Measurements from ENCODE around the gene RIBC2. TPM values are rescaled to one million over a fixed set of nuclear protein-coding genes. Genes with fewer than 3 reads are reported as not detected.
"Not testable (repeated sequence)": the region's sequence is repeated elsewhere in the genome, so short reads cannot be mapped to it uniquely, and the experiment has no call there.

The RIBC2 gene, protein sequence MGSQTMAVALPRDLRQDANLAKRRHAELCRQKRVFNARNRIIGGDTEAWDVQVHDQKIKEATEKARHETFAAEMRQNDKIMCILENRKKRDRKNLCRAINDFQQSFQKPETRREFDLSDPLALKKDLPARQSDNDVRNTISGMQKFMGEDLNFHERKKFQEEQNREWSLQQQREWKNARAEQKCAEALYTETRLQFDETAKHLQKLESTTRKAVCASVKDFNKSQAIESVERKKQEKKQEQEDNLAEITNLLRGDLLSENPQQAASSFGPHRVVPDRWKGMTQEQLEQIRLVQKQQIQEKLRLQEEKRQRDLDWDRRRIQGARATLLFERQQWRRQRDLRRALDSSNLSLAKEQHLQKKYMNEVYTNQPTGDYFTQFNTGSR
- polyA plus RNA-seq (ENCODE audit: insufficient read length) = 7.0 TPM
- long read RNA-seq, donor 1, partial matches to known transcripts = 0 of 1 reads
- long read RNA-seq, donor 1, other reads (novel, unspliced or antisense) = 0 of 1 reads
- long read RNA-seq, donor 2 = 0 reads
- long read RNA-seq, donor 3 = 0 reads
- long read RNA-seq, donor 4 = 0 reads
- long read RNA-seq, donor 5 = 0 reads
- long read RNA-seq, donor 6, partial matches to known transcripts = 0 of 1 reads
- long read RNA-seq, donor 6, other reads (novel, unspliced or antisense) = 0 of 1 reads
- long read RNA-seq, donor 7, partial matches to known transcripts = 0 of 2 reads
- long read RNA-seq, donor 7, other reads (novel, unspliced or antisense) = 0 of 2 reads
- long read RNA-seq, donor 8 = 0 reads

DNA sequence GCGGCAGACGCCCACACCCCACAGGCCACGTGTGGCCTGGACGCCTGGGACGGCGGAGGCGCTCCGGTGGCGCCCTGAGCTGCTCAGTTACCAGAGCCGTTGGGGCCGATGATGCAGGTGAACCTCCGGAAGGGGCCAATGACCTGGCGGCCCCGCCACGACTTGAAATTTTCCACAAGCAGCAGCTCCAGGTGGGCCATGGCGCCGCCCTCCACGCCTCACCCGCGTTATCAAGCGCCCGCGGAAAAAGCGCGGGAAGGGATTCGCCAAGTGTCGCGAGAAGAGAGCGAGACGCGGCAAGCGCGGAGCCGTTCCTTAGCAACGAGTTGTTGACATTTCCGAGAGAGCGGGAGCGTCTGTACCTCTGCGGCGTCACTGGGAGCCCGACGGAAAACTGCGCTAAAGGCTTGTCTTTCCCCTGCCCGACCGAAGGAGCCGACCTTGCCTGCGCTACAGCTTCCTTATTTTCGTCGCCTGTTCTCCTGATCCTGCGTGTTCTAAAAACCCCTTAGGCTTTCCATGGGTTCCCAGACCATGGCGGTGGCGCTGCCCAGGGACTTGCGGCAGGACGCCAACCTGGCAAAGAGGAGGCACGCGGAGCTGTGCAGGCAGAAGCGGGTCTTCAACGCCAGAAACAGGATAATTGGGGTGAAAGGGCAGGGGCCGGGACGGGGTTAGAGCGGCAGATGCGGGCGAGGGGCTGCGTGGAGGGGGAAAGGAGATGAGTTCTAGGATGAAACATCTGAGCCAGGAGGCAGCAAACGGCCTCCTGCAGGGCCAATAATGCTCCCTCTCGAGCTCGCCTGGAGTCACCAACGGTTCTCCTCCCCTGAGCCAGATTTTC, at the start of gene RIBC2, which contains the start of gene SMC1B:
Gene RIBC2 (plus strand): TSS at position 326 of the 844 bp plus-strand sequence. CDS start 194 bp downstream, at position 520.
Gene SMC1B (minus strand): TSS at position 232 of the 844 bp plus-strand sequence. CDS start 32 bp downstream, at position 200.
- peak; percentile 90 for DNase-seq

DNA sequence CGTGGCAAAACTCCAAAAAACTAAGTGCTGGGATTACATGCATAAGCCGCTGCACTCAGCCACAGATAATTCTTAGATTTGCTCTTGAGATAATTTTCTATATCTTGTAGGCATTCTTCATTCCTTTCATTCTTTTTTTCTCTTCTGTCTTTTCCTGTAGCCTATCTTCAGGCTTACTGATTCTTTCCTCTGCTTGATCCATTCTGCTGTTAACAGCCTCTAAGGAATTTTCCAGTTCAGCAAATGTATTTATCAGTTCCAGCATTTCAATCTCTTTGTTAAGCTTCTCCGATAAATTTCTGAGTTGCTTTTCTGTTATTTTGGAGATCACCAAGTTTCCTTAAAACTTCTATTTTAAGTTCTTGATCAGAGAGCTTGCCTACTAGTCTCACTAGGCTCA, 46.8 kb upstream of the RIBC2 start:
- DNase-seq = no peak

DNA sequence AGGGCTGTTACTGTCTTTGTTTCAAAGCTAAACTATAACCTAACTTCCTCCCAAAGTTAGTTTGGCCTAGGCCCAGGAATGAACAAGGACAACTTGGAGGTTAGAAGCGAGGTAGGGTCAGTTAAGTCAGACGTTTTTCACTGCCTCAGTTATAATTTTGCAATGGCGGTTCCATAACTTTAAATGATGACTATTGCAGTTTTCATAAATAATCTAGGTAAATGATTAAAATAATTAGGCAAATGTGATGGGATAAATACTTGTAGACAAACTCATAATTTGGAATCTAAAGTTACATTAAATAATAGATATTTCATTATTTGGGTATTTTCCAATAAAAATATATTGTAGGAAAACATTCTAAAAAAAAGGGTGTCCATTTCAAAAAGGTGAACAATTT, 39.9 kb upstream of the RIBC2 start:
- not testable (repeated sequence) for DNase-seq

DNA sequence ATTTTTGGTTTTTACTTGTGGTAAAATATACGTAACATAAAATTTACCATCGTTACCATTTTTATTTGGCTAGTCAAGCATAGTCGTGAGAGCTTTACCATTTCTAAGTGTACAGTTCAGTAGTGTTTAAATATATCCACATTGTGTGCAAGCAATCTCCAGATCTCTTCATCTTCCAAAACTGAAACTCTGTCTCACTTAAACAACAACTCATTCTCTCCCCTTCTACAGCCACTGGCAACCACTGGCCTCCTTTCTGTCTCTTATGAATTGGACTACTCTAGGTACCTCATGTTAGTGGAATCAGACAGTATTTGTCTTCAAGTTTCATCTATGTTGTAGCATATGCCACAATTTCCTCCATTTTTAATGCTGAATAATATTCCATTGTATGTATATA, 37.5 kb upstream of the RIBC2 start:
- DNase-seq = no peak

DNA sequence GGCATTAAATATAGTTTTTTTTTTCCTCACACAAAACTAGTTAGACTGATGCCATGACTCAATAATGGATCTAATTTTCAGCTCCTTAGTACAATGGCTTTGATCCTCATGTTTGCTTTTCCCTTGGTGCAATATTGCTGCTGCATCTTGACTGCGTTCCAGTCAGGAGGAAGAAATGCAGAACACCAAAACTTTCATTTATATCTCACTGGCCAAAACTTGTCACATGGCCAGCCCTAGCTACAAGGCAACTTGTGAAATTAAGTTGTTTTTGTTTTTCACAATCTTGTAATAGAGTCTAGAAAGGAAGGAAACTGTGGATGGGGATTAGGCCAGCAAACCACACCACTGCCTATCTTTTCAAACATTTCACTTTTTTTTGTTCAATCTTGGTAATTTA, 36.8 kb upstream of the RIBC2 start:
- DNase-seq = no peak

DNA sequence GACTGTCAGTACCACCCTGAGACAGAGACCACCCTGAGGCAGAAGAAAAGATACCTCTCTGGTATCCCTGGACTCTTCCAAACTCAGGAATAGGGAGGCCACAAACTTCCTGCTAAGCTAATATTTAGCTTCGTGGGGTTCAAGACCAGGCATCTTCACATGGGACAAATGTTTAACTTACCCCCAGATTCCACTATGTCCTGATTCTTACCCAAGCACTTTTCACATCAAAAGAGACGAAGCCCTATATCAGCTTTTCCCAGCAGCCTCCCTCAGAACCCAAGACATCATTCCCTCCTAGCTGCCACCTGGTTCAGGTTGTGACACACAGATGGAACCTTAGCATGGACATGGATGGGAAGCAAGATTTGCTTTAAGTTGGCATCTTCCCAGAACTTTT, 32.1 kb upstream of the RIBC2 start:
- DNase-seq = no peak

DNA sequence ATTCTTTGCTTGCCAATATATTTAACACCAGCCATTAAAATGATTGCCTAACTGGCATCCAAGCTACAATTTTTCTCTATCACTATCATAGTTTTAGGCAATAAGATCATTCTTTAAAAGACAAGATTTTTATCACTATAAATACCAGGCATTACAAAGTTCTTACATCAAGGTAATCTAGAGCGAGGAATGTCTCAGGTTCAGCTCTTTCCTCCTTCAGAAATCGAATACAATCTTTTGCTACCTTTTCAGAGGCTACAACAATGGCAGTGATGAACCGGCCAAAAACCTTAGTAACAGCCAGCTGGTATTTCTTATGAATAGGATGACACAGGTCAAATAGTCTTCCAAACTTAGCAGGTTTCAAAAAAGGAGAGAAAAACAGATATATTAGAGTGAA, 23.9 kb upstream of the RIBC2 start:
- DNase-seq = no peak

DNA sequence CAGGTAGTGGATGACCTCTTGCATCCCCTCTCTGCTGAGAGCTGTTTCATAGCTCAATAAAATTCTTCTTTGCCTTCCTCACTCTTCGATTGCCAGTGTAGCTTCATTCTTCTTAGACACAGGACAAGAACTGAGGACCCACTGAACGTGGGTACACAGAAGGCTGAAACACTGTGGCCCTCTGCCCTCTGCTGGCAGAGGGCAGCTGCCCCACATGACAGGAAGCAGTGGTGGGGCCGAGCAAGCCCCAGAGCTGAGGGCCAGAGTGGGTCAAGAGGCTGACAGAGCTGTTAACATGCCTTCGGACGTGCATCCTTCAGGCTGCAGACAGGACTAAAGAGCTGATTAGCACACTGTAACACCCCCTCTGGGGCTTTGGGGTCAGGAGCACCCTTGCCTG, 15.7 kb upstream of the RIBC2 start:
- DNase-seq = no peak

DNA sequence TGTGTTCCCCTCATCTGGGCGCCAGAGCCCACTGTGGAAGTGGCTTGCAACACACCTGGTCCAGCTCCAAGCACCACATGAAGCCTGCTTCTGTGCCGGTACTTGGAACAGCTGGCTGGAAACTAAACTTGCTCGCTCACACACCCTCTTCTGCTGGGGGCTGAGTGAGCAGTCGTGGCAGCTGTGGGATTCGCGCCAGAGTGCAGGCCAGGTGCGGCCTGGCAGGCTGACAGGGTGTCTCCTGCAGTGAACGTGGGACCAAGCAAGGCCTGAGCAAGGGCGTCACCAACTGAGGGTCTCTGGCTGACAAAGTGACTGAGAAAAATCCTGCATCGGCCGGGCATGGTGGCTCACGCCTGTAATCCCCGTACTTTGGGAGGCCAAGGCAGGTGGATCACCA, 15.3 kb upstream of the RIBC2 start:
- DNase-seq = no peak

DNA sequence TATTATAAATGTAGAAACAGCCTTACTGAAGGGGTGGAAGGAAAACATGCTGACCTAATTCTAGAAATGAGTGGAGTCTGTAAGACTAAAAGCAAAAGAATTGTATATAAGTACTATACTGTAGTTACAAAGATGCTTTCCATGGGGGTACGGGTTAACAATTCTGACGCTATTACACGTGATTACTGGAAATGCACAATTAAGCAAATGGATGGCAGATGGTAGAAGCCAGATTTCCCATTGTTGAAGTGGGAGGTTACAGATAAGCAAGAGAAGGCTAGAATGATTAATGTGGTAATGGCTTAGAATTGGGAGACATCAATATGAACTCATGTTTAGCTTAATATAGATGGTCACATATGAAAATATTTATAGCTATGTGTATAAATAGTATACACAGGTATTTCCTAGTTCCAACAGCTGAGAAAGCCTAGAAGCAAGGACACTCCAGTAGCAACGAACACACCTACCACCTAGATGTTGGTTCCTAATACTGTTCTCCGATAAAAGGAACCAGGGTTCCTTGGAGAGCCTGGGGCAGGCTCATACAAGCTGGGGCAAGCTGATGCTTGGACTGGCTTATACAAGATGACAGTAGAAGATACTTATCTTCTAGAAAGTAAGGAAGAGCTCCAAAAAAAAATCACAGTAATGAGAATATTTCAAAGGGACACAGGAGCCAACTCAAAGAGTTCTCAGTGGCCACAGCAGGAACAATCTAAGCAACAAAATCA, 13.6 kb upstream of the RIBC2 start:
- DNase-seq = no peak

DNA sequence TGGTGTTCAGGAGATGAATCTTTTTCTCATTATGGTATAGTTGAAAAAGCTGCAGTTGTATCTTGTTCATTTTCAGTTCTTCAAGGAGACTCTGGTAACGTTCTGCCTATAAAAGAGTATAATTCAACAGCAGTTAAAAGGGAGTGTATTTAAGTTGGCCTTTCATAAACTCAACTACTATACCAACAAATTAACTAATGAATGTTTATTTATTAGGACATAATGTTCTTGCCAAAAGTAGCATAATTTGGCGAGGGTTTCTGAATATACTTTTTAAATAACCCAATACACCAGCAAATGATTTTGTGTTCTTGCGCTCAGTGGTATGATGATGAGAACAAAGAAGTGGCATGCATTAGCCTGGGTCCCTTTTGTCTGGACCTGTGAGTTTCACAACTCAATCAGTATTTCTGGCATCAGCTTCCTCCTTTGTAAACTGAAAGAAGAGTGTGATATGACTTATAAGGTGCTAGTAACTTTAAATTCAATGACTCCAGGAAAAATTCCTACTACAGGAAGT, 11.0 kb upstream of the RIBC2 start:
- no peak for DNase-seq

DNA sequence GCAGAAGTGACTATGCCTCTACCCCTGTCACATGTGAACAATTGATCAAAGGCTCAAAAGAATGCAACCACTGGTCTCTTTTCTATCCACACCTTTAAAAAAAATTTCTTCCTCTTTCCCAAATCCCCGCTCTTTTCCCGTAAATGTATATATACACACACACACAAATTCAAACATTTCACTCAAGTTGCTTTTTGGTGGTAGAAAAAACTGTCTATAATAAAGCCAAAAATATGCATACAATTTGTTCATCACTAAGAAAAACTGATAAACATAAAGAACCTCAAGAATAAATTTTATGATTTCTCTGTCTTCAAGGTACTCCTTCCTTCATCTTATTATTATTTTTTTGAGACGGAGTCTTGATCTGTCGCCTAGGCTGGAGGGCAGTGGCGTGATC, 5.7 kb upstream of the RIBC2 start:
- DNase-seq = no peak

DNA sequence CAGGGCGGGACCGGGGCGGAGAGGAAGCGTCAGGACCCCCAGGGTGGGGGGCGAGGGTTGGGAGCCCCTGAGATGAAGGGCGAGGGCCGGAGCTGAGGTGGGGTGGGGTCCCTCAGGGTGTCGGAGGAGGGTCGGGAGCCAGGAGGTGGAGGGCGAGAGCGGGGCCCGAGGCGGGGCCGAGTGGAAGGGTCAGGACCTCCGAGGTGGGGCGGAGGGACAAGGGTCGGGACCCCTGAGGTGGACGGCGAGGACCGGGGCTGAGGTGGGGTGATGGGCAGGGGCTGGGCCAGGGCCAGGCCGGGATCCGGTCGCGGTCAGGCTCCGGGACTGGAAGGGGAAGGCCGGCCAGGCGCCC, 503 bp upstream of the RIBC2 start:
- no peak for DNase-seq

DNA sequence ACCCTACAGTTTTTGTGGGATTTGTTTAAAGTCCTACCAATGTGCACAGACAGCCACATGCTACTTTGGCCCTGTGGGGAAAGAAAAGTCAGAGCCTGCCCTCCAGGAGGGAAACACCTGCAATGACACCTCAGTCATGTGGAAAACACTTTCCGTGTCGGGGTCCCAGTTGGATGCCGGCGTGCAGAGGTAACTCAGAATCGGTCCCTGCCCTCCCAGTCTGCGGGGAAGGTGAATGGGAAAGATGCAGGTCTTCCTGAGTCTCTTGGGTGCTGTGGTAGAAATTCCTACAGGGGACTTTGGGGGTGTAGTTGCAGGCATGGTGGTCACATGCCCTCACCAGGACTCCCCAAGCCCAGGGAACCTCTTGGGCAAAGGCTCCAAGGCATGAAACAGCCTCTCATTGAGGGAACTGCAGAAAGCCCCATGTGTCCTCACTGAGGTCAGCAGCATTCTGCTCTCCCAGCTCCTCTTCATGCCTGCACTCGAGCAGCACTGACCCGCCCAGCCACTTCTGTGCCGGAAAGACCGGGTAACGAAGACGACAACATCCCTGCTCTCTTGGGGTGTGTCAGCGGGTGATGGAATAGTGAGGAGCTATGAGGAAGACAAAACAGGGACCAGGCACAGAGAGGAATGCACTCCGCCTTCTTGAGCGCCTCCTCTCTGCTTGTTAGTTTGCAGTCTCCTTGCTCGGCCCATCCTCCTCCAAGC, 4.7 kb downstream of the RIBC2 start:
- DNase-seq = no peak

DNA sequence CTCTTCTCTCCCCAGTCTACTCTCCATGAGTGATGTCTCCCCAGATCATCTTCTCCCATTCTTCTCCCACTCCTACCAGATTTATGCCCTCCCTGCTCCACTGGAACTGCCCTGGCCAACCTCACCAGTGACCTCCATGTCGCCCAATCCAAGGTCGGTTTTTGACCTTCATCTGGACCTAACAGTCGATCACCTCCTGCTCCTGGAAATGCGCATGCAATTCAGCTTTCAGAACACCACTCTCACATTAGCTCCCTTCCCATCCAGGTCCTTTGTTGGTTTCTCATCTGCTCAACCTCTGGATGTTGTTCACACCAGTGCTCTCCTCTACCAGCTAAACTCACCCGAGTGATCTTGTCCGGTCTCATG, 5.3 kb downstream of the RIBC2 start:
- DNase-seq = no peak

DNA sequence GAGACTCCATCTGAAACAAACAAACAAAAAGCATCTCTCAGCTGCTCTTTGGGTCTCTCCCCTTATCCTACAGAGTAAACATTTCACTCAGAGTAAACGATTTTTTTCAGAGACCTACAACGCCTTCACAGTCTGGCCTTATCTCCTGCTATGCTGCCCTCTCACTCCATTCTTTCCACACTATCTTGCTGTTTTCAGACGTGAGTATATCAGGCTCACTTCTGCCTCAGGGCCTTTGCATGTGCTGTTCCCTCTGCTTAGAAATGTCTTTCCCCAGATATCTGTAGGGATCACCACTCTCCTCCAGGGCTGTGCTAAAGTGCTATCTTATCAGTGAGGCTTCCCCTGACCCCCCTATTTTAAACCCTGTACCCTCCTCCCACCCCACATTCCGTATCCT, 6.5 kb downstream of the RIBC2 start:
- DNase-seq = no peak

DNA sequence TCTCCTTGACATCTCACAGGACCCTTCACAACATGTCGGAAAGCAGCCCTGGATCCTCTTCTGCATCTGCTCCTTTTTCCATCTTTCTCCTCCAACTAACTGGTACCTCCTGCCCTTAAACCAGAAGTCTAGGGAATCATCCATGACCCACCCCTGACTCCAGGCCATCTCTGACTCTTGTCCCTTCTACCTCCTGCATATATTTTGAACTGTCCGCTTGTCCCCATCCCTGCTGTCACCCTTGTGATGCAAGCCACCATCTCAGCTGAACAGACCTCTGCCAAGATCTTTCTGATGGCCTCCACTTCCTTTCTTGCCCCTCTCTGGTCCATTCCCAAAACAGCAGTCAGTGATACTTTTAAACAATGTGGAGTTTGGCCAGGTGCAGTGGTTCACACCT, 7.0 kb downstream of the RIBC2 start:
- DNase-seq = no peak

DNA sequence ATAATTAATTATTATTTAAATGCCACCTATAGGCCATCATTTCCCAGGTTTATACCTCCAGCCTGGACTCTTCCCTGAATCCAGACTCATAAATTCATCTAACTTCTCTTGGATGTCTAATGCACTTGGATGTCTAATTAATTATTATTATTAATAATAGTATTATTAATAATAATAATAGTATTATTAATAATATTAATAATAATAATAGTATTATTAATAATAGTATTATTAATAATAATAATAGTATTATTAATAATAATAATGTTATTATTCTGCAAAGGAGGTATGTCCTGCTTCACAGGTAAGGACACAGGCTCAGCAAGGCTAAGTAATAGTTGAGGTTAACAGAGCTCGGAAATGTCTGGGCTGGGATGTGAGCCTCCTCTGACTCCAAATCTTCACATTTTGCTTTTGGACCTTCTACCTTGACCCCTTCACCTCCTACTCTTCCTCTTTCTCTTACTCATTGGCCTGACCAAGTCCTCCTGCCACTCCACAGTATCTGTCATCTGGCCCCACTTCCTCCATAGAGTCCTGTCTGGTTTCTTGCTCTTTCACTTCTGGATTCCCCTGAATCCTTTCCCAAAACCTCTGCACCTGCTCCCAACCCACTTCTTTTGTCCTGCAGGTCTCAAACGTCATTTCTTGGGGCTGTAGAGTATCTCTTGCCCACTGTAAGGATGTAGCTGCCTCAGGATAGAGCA, 8.0 kb downstream of the RIBC2 start:
- no peak for DNase-seq

DNA sequence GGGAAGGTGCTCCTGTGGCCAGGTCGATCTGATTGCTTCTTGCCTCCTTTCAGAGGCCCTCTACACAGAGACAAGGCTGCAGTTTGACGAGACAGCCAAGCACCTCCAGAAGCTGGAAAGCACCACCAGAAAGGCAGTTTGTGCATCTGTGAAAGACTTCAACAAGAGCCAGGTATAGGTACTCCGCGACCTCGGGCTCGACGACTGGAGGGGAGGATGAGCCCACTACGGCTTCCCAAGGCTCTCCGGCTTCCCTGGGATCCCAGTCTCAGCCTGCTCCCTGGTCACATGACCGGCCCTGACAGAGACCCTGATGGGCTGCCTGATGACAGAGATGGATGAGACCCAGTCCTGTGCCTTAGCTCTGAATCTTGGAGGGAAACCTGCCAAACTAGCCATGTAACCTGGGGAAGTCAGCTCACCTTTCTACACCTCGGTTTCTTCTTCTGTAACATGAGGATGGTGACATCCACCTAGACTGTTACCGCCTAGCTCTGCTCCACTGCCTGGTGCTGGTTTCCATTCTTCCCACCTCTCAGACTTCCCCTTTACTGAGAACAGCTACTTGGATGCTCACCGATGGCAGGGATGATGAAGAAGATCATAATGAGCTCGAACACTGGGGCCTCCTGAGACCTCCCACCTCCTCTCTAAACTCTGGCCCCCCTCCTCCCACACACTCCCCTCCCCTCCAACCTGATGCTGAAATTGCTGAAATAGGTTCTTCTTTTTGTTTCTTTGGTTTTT, 8.9 kb downstream of the RIBC2 start:
- no peak for DNase-seq

DNA sequence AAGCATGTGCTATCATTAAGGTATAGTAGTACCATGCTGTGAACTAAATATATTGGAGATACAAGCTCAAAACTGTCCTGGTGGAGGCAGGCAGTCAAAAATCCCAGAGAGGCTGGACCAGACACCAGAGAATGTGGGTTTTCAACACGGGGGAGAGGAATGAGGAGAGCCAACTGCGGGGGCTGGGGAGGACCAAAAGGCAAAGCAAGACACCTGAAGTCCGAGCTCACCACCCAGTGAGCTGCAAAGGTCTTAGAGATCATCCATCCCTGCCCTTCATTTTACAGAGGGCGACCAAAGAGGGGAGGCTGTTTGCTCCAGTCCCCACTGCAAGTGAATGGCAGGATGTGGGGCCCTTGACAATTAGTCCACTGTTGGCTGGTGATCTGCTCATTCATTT, 10.0 kb downstream of the RIBC2 start:
- DNase-seq = no peak
